Measurements from ENCODE around the gene LRWD1. TPM values are rescaled to one million over a fixed set of nuclear protein-coding genes. Genes with fewer than 3 reads are reported as not detected.
"Not testable (repeated sequence)": the region's sequence is repeated elsewhere in the genome, so short reads cannot be mapped to it uniquely, and the experiment has no call there.

The LRWD1 gene
- total RNA-seq, 1 donor from 2014 or later, result 11.1 TPM

- intact Hi-C loops (cut with DNase I), result no loop called here
- peak; percentile 2 for ATAC-seq
- DNase-seq (ENCODE audit: low spot score), result no peak
Observed at GRCh38 chr7:102463841-102464576, 775 bp upstream of the LRWD1 start.

GRCh38 chr7:102466097-102466496 is 1.3 kb downstream of the LRWD1 start:
- intact Hi-C loops (cut with DNase I), result no loop called here
- no peak for DNase-seq (ENCODE audit: low spot score)
- ATAC-seq, result no peak

- intact Hi-C loops (cut with DNase I), result no loop called here
- ATAC-seq (no peak), DNase-seq (ENCODE audit: low spot score) (peak; percentile 55)
Observed at GRCh38 chr7:102467581-102468477, 3.0 kb downstream of the LRWD1 start.

- DNase-seq (ENCODE audit: low spot score), result peak; percentile 56
Observed at GRCh38 chr7:102468478-102469350, 3.9 kb downstream of the LRWD1 start.

GRCh38 chr7:102469351-102469971 is 4.7 kb downstream of the LRWD1 start:
- DNase-seq (ENCODE audit: low spot score) (peak; percentile 49), ATAC-seq (no peak)
- intact Hi-C loops (cut with DNase I), result no loop called here

More at GRCh38 chr7:102468478-102469350, 3.9 kb downstream of the LRWD1 start:
- no peak for ATAC-seq
- intact Hi-C loops (cut with DNase I), result no loop called here

GRCh38 chr7:102469972-102470825 is 5.4 kb downstream of the LRWD1 start:
- DNase-seq (ENCODE audit: low spot score), result peak; percentile 49
- intact Hi-C loops (cut with DNase I), result no loop called here
- ATAC-seq, result no peak

- DNase-seq (ENCODE audit: low spot score), result peak; percentile 46
- no peak for ATAC-seq
- intact Hi-C loops (cut with DNase I), result no loop called here
Observed at GRCh38 chr7:102471791-102472125, 7.0 kb downstream of the LRWD1 start.

GRCh38 chr7:102472126-102473041 is 7.6 kb downstream of the LRWD1 start:
- DNase-seq (ENCODE audit: low spot score), result peak; percentile 53

GRCh38 chr7:102473271-102473991 is 8.6 kb downstream of the LRWD1 start:
- DNase-seq (ENCODE audit: low spot score), result peak; percentile 56
- no peak for ATAC-seq
- intact Hi-C loops (cut with DNase I), result no loop called here

More at GRCh38 chr7:102472126-102473041, 7.6 kb downstream of the LRWD1 start:
- intact Hi-C loops (cut with DNase I), result no loop called here
- ATAC-seq, result no peak

GRCh38 chr7:102474116-102474515 is 9.3 kb downstream of the LRWD1 start:
- peak; percentile 37 for DNase-seq (ENCODE audit: low spot score)
- intact Hi-C loops (cut with DNase I); ATAC-seq: not testable (repeated sequence)

GRCh38 chr7:102474736-102475435 is 10.1 kb downstream of the LRWD1 start:
- intact Hi-C loops (cut with DNase I), result not testable (repeated sequence)
- DNase-seq (ENCODE audit: low spot score), result peak; percentile 22

GRCh38 chr7:102478314-102479208 is 13.8 kb downstream of the LRWD1 start, which contains the start of gene POLR2J:
POLR2J (minus strand) TSS chr7:102478922; CDS start chr7:102478860, 62 bp downstream.
- intact Hi-C loops (cut with DNase I), result not testable (repeated sequence)
- peak; percentile 95 for ATAC-seq
- peak; percentile 96 for DNase-seq (ENCODE audit: low spot score)

More at GRCh38 chr7:102474736-102475435, 10.1 kb downstream of the LRWD1 start:
- ATAC-seq, result not testable (repeated sequence)

GRCh38 chr7:102479209-102479584 is 14.4 kb downstream of the LRWD1 start:
- DNase-seq (ENCODE audit: low spot score); intact Hi-C loops (cut with DNase I): not testable (repeated sequence)
- peak; percentile 39 for ATAC-seq

- peak; percentile 60 for DNase-seq (ENCODE audit: low spot score)
- ATAC-seq; intact Hi-C loops (cut with DNase I): not testable (repeated sequence)
Observed at GRCh38 chr7:102479982-102480637, 15.3 kb downstream of the LRWD1 start.
